HepG2 (cell line): ENCODE results near the gene UBE2J1. TPM values are rescaled to one million over a fixed set of nuclear protein-coding genes. Genes with fewer than 3 reads are reported as not detected.

Experiments used
- ATAC-seq: fragments of 200-7000 bp; cut with Tn5 transposase; 3 replicates; pipeline ENCODE4 v1.9.1; 2020; ENCODE audit warnings: mild to moderate bottlenecking, moderate library complexity
- BruUV-seq: library from RNA; stranded (reverse); fragments of 400-500 nt; replicated peaks from 2 replicates; lab custom pipeline; 2021; lab: Mats Ljungman, UMichigan
- CTCF ChIA-PET: fragments of 300-600 bp; formaldehyde crosslinking; extraction: SDS; loops from one replicate; lab custom pipeline; 2021; ENCODE audit warnings: low total read pairs, inconsistent platforms, low intra/inter-chr PET ratio; lab: Yijun Ruan, JAX
- POLR2A ChIA-PET: fragments of 350-600 bp; sonication (Branson Sonifier 250); formaldehyde crosslinking; loops from one replicate; lab custom pipeline; 2020; ENCODE audit warnings: antibody characterized with exemption, inconsistent platforms; lab: Yijun Ruan, JAX
- DNase-seq: peaks from one replicate; pipeline ENCODE4 v3.0.0-alpha.2; 2015; ENCODE audit warnings: low spot score
- FAIRE-seq: peaks from 3 replicates; lab custom pipeline; 2011; peaks lifted over from hg19 to GRCh38; lab: Jason Lieb, UNC
- H2AFZ ChIP-seq: one replicate; pipeline ENCODE4 v1.6.1; 2011; ENCODE audit warnings: low read length, inconsistent platforms
- H3K27ac ChIP-seq: fragments of 300-600 bp; 3 replicates; pipeline ENCODE4 v1.8.0; 2011; ENCODE audit warnings: mixed run types, mild to moderate bottlenecking, mixed read lengths, low read length, inconsistent platforms; ENCODE audit not compliant: insufficient read depth; ENCODE audit errors: extremely low read length
- H3K27me3 ChIP-seq, 2 experiments: fragments of 200-600 bp in 1 of 2; 2 replicates in 1 of 2; 3 replicates in 1 of 2; pipeline versions ENCODE4 v1.6.0 to v1.8.0; 2011; ENCODE audit warnings: low read length in 2 of 2, mild to moderate bottlenecking in 2 of 2, moderate library complexity in 2 of 2, inconsistent platforms in 1 of 2; ENCODE audit not compliant: insufficient read depth in 2 of 2, control insufficient read depth in 1 of 2
- H3K36me3 ChIP-seq, 2 experiments: fragments of 200-600 bp in 1 of 2; replicated peaks in 1 of 2; 2 replicates in 1 of 2; 3 replicates in 1 of 2; pipeline versions ENCODE4 v1.5.1 to v1.8.0; 2011; ENCODE audit warnings: low read length in 2 of 2, inconsistent platforms in 1 of 2; ENCODE audit not compliant: insufficient read depth in 2 of 2, control insufficient read depth in 1 of 2
- H3K4me1 ChIP-seq: 2 replicates; pipeline ENCODE4 v1.5.1; 2012; ENCODE audit warnings: low read length, inconsistent platforms; ENCODE audit not compliant: insufficient read depth
- H3K4me2 ChIP-seq: 2 replicates; pipeline ENCODE4 v1.6.0; 2011; ENCODE audit warnings: low read depth, low read length, inconsistent platforms
- H3K4me3 ChIP-seq, 3 experiments: fragments of 200-600 bp in 1 of 3; sonication (generic), shearing (Covaris generic) in 1 of 3; replicated peaks in 1 of 3; 2 replicates each; pipeline ENCODE4 v1.5.1; 2011 to 2016; ENCODE audit warnings: low read length in 3 of 3, inconsistent platforms in 2 of 3, low read depth in 2 of 3, mild to moderate bottlenecking in 2 of 3, control low read depth in 1 of 3, mixed read lengths in 1 of 3; ENCODE audit not compliant: insufficient read depth in 1 of 3
- H3K79me2 ChIP-seq: one replicate; pipeline ENCODE4 v1.6.1; 2011; ENCODE audit warnings: low read length, inconsistent platforms; ENCODE audit not compliant: insufficient read depth
- H3K9ac ChIP-seq: 2 replicates; pipeline ENCODE4 v1.6.0; 2011; ENCODE audit warnings: mild to moderate bottlenecking, low read depth, low read length, inconsistent platforms; ENCODE audit not compliant: insufficient read depth
- H3K9me3 ChIP-seq: 2 replicates; pipeline ENCODE4 v1.5.1; 2012; ENCODE audit warnings: mild to moderate bottlenecking, low read length
- H4K20me1 ChIP-seq: 2 replicates; pipeline ENCODE4 v1.6.0; 2011; ENCODE audit warnings: inconsistent platforms, mild to moderate bottlenecking, low read length, moderate library complexity; ENCODE audit not compliant: insufficient read depth
- GABPB1 ChIP-seq: IDR thresholded peaks from 2 replicates; pipeline ENCODE4 v1.6.1; 2016; ENCODE audit warnings: mild to moderate bottlenecking, missing genetic modification reagents, moderate library complexity, missing compliant biosample characterization
- KAT2B ChIP-seq: fragments of 150-350 bp; IDR thresholded peaks from 2 replicates; pipeline ENCODE4 v1.6.1; 2014; ENCODE audit warnings: low read depth, low read length, borderline replicate concordance
- NFYB ChIP-seq: sonication (generic); formaldehyde crosslinking; IDR thresholded peaks from 2 replicates; pipeline ENCODE4 v1.4.0; 2020; ENCODE audit warnings: missing genetic modification reagents
- PHF8 ChIP-seq: sonication (generic); formaldehyde crosslinking; IDR thresholded peaks from 2 replicates; pipeline ENCODE4 v1.5.0; 2020; ENCODE audit warnings: missing genetic modification reagents
- TAF1 ChIP-seq: sonication (generic); formaldehyde crosslinking; IDR thresholded peaks from 2 replicates; pipeline ENCODE4 v1.4.0; 2020; ENCODE audit warnings: missing genetic modification reagents
- ZHX1 ChIP-seq: sonication (generic); formaldehyde crosslinking; IDR thresholded peaks from 2 replicates; pipeline ENCODE4 v1.8.1; 2022; ENCODE audit warnings: low read depth, mild to moderate bottlenecking, missing genetic modification reagents
- ZNF33A ChIP-seq: sonication (generic); formaldehyde crosslinking; IDR thresholded peaks from 2 replicates; pipeline ENCODE4 v1.5.1; 2020; ENCODE audit warnings: missing genetic modification reagents, mild to moderate bottlenecking, moderate library complexity, borderline replicate concordance
- ZNF564 ChIP-seq: sonication (generic); formaldehyde crosslinking; IDR thresholded peaks from 2 replicates; pipeline ENCODE4 v1.8.1; 2023; ENCODE audit warnings: mild to moderate bottlenecking, missing genetic modification reagents
- in situ Hi-C: cut with HindIII; loops from 2 replicates; pipeline ENCODE4 v1.10.0; 2017; ENCODE audit warnings: low pct_unique_long_range_greater_than_20kb; ENCODE audit not compliant: extremely low pct_ligation_motif_present
- intact Hi-C: fragments of 100-400 bp; cut with micrococcal nuclease; formaldehyde crosslinking; loops from one replicate; pipeline ENCODE4 v1.10.0; 2022; ENCODE audit not compliant: unreplicated experiment
- polyA plus RNA-seq, 8 experiments: library from polyadenylated mRNA; depleted of rRNA in 3 of 8; stranded (reverse) in 7 of 8; unstranded in 1 of 8; fragments of >200 nt; fragmentation: Illumina TruSeq in 4 of 8; extraction: Trizol in 4 of 8; gene quantifications; 2 replicates each; pipeline versions ENCODE4 v1.2.1 to v1.2.3, GENCODE V29; 2011 to 2016; ENCODE audit warnings: low read depth in 4 of 8, missing spikeins in 1 of 8, mixed read lengths in 1 of 8; ENCODE audit not compliant: insufficient read depth in 1 of 8
- total RNA-seq, 5 experiments: library from RNA; depleted of rRNA; stranded (reverse); fragments of >200 nt; fragmentation: Illumina TruSeq; extraction: Trizol; gene quantifications; 2 replicates each; pipeline ENCODE4 v1.2.3, GENCODE V29; 2016; ENCODE audit warnings: low read depth in 1 of 5

UBE2J1 gene
- total and polyA plus RNA-seq, 2 of the 13 experiments (the other 11 are each of a cell fraction or from before 2014, with no cell fraction given), result 19.3 to 24.6 TPM

- BruUV-seq, result no TSS peak
- Histone ChIP-seq H3K27me3 (no peaks in the 10 kb centered on the region), H3K9me3 (0 out of 2 replicates have a peak, but pooled peaks cover 5% of the 10 kb centered on the region), H3K4me1 (peaks cover 13% of the 10 kb centered on the region), H3K4me3 (no peak overlapping the region), H4K20me1 (no peaks in the 10 kb centered on the region), H3K27ac (no peak overlapping the region), H2AFZ (no peak overlapping the region), H3K4me2 (no peak overlapping the region), H3K36me3 (no peaks in the 10 kb centered on the region), H3K79me2 (no peaks in the 10 kb centered on the region), H3K9ac (no peak overlapping the region)
- TF ChIP-seq PHF8 (no peak), GABPB1 (CRISPR knock-in tag) (no peak), ZHX1 (no peak), ZNF33A (CRISPR knock-in tag) (no peak), KAT2B (no peak), ZNF564 (CRISPR knock-in tag) (no peak), NFYB (CRISPR knock-in tag) (no peak), TAF1 (CRISPR knock-in tag) (no peak)
- intact Hi-C loops (no loop called here), in situ Hi-C loops (no loop called here)
- no peak for DNase-seq
- CTCF ChIA-PET, result no interaction called here
- ATAC-seq, result no peak
- POLR2A ChIA-PET, result no interaction called here
- no peak for FAIRE-seq
These were observed 35.5 kb downstream of the UBE2J1 start for GRCh38 chr6:89317067-89317466.
